GM19035 (cell line): Measurements from ENCODE around the gene CXCR4.
A peak's percentile ranks its signal among the peaks of the same experiment; 100 is the strongest.

Source experiments
- ATAC-seq: cut with Tn5 transposase; IDR thresholded peaks from one replicate; pipeline ENCODE4 v1.9.1; 2021; ENCODE audit not compliant: unreplicated experiment

The CXCR4 gene

GRCh38 chr2:136117909-136118818, at the start of gene CXCR4:
TSS of gene CXCR4 (minus strand) at chr2:136118149. CDS start at chr2:136118060, 89 bp downstream.
- ATAC-seq = peak; percentile 23

GRCh38 chr2:136164280-136164776, 46.4 kb upstream of the CXCR4 start:
- no peak for ATAC-seq

- ATAC-seq = no peak
Measured at GRCh38 chr2:136162438-136162837, 44.5 kb upstream of the CXCR4 start.

GRCh38 chr2:136156411-136156810, 38.5 kb upstream of the CXCR4 start:
- no peak for ATAC-seq

GRCh38 chr2:136154384-136154783, 36.4 kb upstream of the CXCR4 start:
- ATAC-seq = no peak

- ATAC-seq = no peak
Measured at GRCh38 chr2:136151021-136151971, 33.3 kb upstream of the CXCR4 start.

GRCh38 chr2:136149011-136149410, 31.1 kb upstream of the CXCR4 start:
- no peak for ATAC-seq

GRCh38 chr2:136146564-136146963, 28.6 kb upstream of the CXCR4 start:
- no peak for ATAC-seq

GRCh38 chr2:136143603-136144451, 25.9 kb upstream of the CXCR4 start:
- no peak for ATAC-seq

GRCh38 chr2:136141510-136142149, 23.7 kb upstream of the CXCR4 start:
- ATAC-seq = no peak

GRCh38 chr2:136139631-136140030, 21.7 kb upstream of the CXCR4 start:
- no peak for ATAC-seq

- ATAC-seq = no peak
Measured at GRCh38 chr2:136137982-136138381, 20.0 kb upstream of the CXCR4 start.

- ATAC-seq = no peak
Measured at GRCh38 chr2:136136931-136137330, 19.0 kb upstream of the CXCR4 start.

- peak; percentile 43 for ATAC-seq
Measured at GRCh38 chr2:136135921-136136906, 18.3 kb upstream of the CXCR4 start.

- no peak for ATAC-seq
Measured at GRCh38 chr2:136135462-136135861, 17.5 kb upstream of the CXCR4 start.

- ATAC-seq = no peak
Measured at GRCh38 chr2:136134126-136134525, 16.2 kb upstream of the CXCR4 start.

GRCh38 chr2:136133586-136133985, 15.6 kb upstream of the CXCR4 start:
- ATAC-seq = no peak

- ATAC-seq = no peak
Measured at GRCh38 chr2:136133176-136133575, 15.2 kb upstream of the CXCR4 start.

GRCh38 chr2:136132825-136133155, 14.8 kb upstream of the CXCR4 start:
- no peak for ATAC-seq
